IPS-20b (cell line): Measurements from ENCODE around the gene SPACA1.
"Not testable (repeated sequence)": the region's sequence is repeated elsewhere in the genome, so short reads cannot be mapped to it uniquely, and the experiment has no call there.

Source experiments
- H3K27ac ChIP-seq: one replicate; pipeline ENCODE4 v1.5.1; 2013; ENCODE audit warnings: low read length
- H3K27me3 ChIP-seq: 2 replicates; pipeline ENCODE4 v1.6.1; 2013; ENCODE audit warnings: mild to moderate bottlenecking, low read length, inconsistent platforms; ENCODE audit not compliant: insufficient read depth
- H3K36me3 ChIP-seq: 2 replicates; pipeline ENCODE4 v1.6.1; 2013; ENCODE audit warnings: low read depth, mild to moderate bottlenecking, inconsistent platforms, low read length, moderate library complexity; ENCODE audit not compliant: insufficient read depth
- H3K4me1 ChIP-seq: 2 replicates; pipeline ENCODE4 v1.6.1; 2013; ENCODE audit warnings: mild to moderate bottlenecking, control low read depth, inconsistent platforms, low read length, moderate library complexity; ENCODE audit not compliant: insufficient read depth
- H3K4me3 ChIP-seq: 2 replicates; pipeline ENCODE4 v1.5.1; 2013; ENCODE audit warnings: mild to moderate bottlenecking, low read length, inconsistent platforms
- H3K9ac ChIP-seq: 2 replicates; pipeline ENCODE4 v1.6.1; 2013; ENCODE audit warnings: low read depth, mild to moderate bottlenecking, inconsistent platforms, low read length, moderate library complexity
- H3K9me3 ChIP-seq: 2 replicates; pipeline ENCODE4 v1.6.1; 2013; ENCODE audit warnings: mild to moderate bottlenecking, low read depth, low read length, inconsistent platforms; ENCODE audit not compliant: insufficient read depth

The SPACA1 gene, protein sequence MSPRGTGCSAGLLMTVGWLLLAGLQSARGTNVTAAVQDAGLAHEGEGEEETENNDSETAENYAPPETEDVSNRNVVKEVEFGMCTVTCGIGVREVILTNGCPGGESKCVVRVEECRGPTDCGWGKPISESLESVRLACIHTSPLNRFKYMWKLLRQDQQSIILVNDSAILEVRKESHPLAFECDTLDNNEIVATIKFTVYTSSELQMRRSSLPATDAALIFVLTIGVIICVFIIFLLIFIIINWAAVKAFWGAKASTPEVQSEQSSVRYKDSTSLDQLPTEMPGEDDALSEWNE

DNA sequence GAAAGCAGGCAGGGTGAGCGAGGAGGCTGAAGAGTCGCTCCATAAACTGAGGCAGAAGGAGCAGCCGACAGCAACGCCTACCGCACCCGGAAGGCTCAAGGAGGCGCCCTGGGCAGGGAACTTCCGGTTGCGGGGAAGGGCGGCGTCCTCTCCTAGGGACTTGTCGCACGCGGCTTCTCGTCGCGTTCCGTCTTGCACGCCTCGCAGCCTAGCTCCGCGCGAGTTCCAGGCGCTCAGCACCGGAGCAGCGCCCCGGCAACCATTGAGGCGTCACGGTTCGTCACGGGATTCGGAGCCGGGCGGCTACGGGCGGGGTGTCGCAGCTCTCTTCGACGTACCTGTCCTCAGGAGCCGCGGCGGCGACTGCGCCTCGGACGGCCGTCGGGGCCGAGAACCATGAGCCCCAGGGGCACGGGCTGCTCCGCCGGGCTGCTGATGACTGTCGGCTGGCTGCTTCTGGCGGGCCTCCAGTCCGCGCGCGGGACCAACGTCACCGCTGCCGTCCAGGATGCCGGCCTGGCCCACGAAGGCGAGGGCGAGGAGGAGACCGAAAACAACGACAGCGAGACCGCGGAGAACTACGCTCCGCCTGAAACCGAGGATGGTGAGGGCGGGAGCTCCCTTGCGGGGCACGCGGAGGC, at the start of gene SPACA1:
Gene SPACA1, plus strand, starts transcription at position 332 of the 641 bp plus-strand sequence. Its CDS starts 65 bp downstream, at position 397.
- Histone ChIP-seq H3K9ac (no peak within 1 kb of the TSS), H3K4me3 (no peak within 1 kb of the TSS), H3K27me3 (no peaks in the 10 kb centered on the region), H3K36me3 (no peaks in the 10 kb centered on the region), H3K4me1 (peaks cover 4% of the 10 kb centered on the region; the same call in 1 of the 2 replicates), H3K9me3 (no peaks in the 10 kb centered on the region), H3K27ac (no peak within 1 kb of the TSS)

DNA sequence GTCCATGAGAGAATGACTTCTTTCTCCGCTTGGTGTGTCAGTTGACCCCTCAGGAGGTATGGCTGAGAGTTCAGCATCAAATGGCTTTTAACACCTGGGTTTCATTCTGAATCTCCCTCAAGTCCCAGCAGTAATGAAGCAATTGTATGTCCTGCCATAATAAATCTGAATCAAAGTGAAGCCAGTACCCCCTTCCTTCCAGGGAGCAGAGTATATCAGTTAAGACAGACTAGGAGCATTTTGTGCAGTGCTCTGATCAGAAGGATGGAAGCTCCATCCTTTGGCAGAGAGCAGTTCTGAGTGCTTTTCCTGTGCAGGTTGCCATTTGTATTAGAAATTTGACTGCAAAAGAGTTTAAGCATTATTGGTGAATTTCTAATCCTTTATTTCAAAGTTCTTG, 46.9 kb upstream of the SPACA1 start:
- Histone ChIP-seq H3K9me3 (no peaks in the 10 kb centered on the region), H3K9ac (no peak overlapping the region), H3K27me3 (no peaks in the 10 kb centered on the region), H3K36me3 (no peaks in the 10 kb centered on the region), H3K4me1 (no peaks in the 10 kb centered on the region; the same call in 1 of the 2 replicates), H3K4me3 (no peak overlapping the region), H3K27ac (no peak overlapping the region)

DNA sequence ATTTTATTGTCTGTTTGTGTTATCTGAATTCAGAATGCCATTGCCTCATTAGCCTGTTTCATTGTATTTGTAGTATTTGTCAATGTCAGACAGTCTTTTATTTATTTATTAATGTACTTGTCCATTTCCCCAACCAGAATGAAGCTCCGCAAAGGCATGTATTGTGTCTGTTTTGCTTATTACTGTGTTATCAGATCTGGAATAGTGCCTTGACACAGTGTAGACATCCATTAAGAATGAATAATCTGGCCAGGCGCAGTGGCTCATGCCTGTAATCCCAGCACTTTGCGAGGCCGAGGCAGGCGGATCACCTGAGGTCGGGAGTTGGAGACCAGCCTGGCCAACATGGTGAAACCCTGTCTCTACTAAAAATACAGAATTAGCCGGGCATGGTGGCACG, 46.4 kb upstream of the SPACA1 start:
- not testable (repeated sequence) for H3K36me3 ChIP-seq, H3K4me3 ChIP-seq, H3K4me1 ChIP-seq, H3K9me3 ChIP-seq, H3K27ac ChIP-seq, H3K9ac ChIP-seq, H3K27me3 ChIP-seq

DNA sequence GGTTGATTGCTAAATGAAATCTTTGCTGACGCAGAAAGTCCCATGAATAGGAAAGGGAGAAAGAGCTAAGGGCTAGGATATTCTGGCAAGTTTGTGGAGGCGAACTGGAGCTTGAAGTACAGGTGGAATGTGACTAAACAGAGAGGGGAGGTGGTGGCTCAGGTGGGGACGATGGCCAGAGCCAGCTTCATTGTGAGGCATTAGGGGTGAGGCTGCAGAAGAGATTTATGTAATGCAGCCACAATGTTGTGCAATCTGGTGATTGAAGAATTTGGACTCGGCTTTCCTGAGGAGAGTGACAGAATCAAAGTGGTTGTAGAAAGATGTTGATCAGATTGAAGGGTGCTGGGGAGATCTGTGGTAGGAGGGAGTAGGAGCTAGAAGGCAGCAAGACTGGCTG, 42.9 kb upstream of the SPACA1 start:
- H3K9me3 ChIP-seq, result no peaks in the 10 kb centered on the region
- no peaks in the 10 kb centered on the region for H3K27me3 ChIP-seq
- no peak overlapping the region for H3K27ac ChIP-seq
- no peaks in the 10 kb centered on the region for H3K4me1 ChIP-seq
- no peak overlapping the region for H3K9ac ChIP-seq
- H3K4me3 ChIP-seq, result no peak overlapping the region
- no peaks in the 10 kb centered on the region for H3K36me3 ChIP-seq

DNA sequence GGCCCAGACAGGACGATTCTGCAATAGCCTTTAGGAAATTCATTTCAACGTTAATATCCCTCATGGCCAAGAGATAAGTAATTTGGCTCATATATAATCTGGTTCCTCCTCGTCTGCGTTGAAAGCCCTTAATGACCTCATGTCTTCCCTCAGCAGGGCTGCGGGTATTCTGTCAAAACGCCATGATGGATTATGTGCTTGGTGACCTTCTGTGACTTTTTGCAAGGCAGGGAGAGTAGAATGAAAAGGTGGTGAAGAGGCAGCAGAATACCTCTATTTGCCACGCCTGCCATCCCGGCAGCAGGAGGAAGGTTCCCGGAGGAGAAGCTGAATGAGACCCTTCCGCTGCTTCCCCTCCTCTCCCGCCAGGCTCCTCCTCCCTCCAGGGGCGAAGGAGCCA, 41.1 kb upstream of the SPACA1 start:
- H3K36me3 ChIP-seq, result no peaks in the 10 kb centered on the region
- H3K4me3 ChIP-seq, result no peak overlapping the region
- H3K9me3 ChIP-seq, result no peaks in the 10 kb centered on the region
- H3K27me3 ChIP-seq, result no peaks in the 10 kb centered on the region
- H3K4me1 ChIP-seq, result no peaks in the 10 kb centered on the region
- H3K27ac ChIP-seq, result no peak overlapping the region
- no peak overlapping the region for H3K9ac ChIP-seq

DNA sequence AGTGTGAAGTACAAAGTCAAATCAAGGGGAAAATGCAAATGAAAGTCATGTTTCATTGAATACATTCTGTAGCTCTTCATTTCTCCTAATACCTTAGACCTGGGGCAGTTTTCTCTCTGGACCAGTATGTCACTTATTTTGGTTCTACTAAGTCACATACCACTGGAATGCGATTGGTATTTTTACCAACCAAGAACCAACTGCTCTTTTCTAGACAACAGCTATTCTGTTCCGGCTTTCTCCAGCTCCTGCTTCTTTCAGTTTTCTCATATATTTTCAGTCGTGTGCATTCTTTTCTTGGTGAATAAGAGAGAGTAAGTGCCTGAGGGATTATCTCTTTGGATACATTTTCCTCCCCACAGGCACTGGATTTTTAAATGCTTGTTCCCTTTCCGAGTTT, 39.2 kb upstream of the SPACA1 start:
- no peak overlapping the region for H3K27ac ChIP-seq
- H3K27me3 ChIP-seq, result no peaks in the 10 kb centered on the region
- H3K9me3 ChIP-seq, result no peaks in the 10 kb centered on the region
- H3K9ac ChIP-seq, result no peak overlapping the region
- no peaks in the 10 kb centered on the region for H3K36me3 ChIP-seq
- H3K4me3 ChIP-seq, result no peak overlapping the region
- H3K4me1 ChIP-seq, result no peaks in the 10 kb centered on the region; the same call in 1 of the 2 replicates

DNA sequence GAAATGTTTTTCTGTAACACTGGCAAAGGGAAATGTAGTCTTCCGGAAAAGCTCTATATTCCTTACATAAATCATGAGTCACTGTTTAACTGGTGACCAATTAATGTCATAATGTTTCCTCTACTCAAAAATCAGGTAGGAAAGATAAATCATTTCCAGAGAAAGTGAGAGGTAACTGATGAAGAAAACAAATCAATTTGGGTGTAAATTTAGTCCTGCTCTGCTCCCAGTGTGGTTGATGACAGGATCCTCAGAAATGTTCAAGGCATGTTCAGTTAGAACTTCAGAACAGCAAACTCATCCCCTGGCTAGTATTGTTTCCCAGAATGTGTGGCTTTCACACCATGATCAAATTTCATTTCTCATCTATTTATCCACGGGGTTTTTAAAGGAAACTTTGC, 38.8 kb upstream of the SPACA1 start:
- no peak overlapping the region for H3K9ac ChIP-seq
- no peaks in the 10 kb centered on the region for H3K9me3 ChIP-seq
- no peaks in the 10 kb centered on the region; the same call in 1 of the 2 replicates for H3K4me1 ChIP-seq
- H3K4me3 ChIP-seq, result no peak overlapping the region
- no peaks in the 10 kb centered on the region for H3K36me3 ChIP-seq
- H3K27ac ChIP-seq, result no peak overlapping the region
- H3K27me3 ChIP-seq, result no peaks in the 10 kb centered on the region

DNA sequence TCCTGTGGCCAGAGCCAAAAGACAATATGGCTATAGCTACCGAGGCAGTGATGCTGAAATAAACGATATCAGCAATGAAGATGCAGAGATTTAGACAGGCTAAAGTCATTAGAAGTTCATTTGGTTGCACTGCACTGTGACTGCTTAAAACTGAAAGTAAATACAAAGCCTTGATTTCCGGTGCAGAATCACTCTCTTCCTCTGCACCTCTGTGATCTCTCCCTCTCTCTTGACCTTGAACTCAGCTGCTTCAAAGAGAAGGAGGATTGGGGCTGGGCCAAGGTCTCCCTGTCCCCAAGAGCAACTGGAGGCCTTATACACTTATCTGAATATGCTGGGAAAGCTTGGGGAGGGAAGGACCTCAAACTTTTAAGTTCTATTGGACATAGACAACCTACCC, 34.6 kb upstream of the SPACA1 start:
- Histone ChIP-seq H3K4me3 (no peak overlapping the region), H3K4me1 (no peaks in the 10 kb centered on the region; the same call in 1 of the 2 replicates), H3K9ac (no peak overlapping the region), H3K36me3 (no peaks in the 10 kb centered on the region), H3K27ac (no peak overlapping the region), H3K9me3 (no peaks in the 10 kb centered on the region), H3K27me3 (no peaks in the 10 kb centered on the region)

DNA sequence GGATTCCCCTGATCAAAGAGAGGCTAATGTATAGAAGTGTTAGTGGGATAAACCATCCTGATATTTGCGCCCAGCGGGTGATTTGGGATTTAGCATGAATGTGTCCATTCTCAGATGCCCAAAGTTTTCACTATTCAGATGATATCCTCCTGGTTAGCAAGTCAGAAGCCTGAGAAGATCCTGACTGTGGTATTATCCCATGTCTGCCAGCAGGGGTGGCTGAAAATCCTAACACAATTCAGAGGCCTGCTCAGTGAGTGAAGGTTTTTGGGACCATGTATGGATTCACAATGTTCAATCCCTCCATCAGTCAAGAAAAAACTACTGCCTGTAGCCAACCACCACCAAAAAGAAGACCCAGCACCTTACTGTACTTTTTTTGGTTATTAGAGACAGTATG, 34.1 kb upstream of the SPACA1 start:
- Histone ChIP-seq H3K9me3 (no peaks in the 10 kb centered on the region), H3K27ac (no peak overlapping the region), H3K36me3 (no peaks in the 10 kb centered on the region), H3K9ac (no peak overlapping the region), H3K4me1 (no peaks in the 10 kb centered on the region; the same call in 1 of the 2 replicates), H3K27me3 (no peaks in the 10 kb centered on the region), H3K4me3 (no peak overlapping the region)

DNA sequence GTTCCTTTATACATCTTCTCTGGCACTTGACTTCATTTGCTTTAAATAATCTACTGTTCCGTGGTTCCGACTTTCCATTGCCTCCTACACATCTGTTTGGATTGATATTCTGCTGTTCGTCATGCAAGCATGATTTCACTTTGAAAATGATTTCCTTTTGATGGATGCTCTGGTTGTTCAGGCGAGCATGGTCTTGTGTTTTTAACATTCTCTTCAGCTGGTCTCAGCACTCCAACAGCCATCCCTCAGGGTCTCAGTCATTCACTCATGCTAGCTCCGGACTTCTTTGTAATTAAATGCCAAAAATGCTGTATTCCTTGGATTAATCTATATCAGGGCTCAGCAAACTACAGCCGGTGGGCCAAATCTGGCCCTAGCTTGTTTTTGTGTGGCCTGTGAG, 27.2 kb upstream of the SPACA1 start:
- Histone ChIP-seq H3K4me3 (no peak overlapping the region), H3K9ac (no peak overlapping the region), H3K27ac (no peak overlapping the region), H3K9me3 (no peaks in the 10 kb centered on the region), H3K27me3 (no peaks in the 10 kb centered on the region), H3K36me3 (no peaks in the 10 kb centered on the region), H3K4me1 (no peaks in the 10 kb centered on the region)

DNA sequence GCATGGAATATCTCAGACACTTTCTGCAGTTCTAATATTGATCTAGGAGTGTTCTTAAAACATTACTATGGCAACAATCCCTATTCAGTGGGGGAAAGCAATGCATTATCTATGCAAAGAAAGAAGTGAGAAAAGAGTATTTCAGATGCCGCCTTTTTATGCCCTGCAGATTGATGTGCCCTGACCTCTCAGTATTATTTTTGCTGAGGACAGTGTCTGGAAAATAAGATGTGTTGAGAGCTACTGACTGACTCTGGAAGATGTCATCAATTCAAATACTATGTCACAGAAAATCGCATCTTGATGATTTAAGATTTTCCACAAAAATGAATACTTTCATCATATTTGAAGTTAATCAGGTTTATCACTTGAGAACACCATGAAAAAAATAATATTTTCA, 22.9 kb upstream of the SPACA1 start:
- H3K4me1 ChIP-seq, result no peaks in the 10 kb centered on the region
- H3K9ac ChIP-seq, result no peak overlapping the region
- H3K27ac ChIP-seq, result no peak overlapping the region
- H3K4me3 ChIP-seq, result no peak overlapping the region
- peaks cover 16% of the 10 kb centered on the region for H3K9me3 ChIP-seq
- no peaks in the 10 kb centered on the region for H3K36me3 ChIP-seq
- no peaks in the 10 kb centered on the region for H3K27me3 ChIP-seq

DNA sequence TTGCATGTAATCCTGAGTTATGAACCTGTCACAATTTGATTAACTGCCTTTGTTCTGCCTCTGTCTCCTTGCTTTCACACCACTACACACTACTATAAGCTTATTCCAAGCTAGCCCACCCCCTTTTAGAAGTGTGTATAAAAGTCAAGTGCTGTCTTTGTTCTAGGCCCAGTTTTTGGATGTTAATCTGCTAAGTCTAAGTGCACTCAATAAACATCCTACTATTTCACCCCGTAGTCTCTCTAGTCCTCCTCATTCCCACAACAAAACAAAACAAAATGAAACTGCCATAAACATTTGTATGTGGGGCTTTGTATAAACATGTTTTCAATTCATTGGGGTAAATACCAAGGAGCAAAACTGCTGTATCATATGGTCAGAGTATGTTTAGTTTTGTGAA, 16.1 kb upstream of the SPACA1 start:
- Histone ChIP-seq H3K9ac (no peak overlapping the region), H3K36me3 (no peaks in the 10 kb centered on the region), H3K4me3 (no peak overlapping the region), H3K27ac (no peak overlapping the region), H3K4me1 (no peaks in the 10 kb centered on the region), H3K27me3 (no peaks in the 10 kb centered on the region), H3K9me3 (peaks cover 52% of the 10 kb centered on the region)
